Bronchial epithelial cell (primary cell): Measurements from ENCODE around the gene BTBD7. TPM values are rescaled to one million over a fixed set of nuclear protein-coding genes. Genes with fewer than 3 reads are reported as not detected.
A peak's percentile ranks its signal among the peaks of the same experiment; 100 is the strongest.

ENCODE experiments used
- DNase-seq: peaks from one replicate; pipeline ENCODE4 v3.0.0-alpha.2; 2010; ENCODE audit warnings: low read depth
- FAIRE-seq: peaks from 2 replicates; lab custom pipeline; 2011; peaks lifted over from hg19 to GRCh38; lab: Jason Lieb, UNC
- H3K27me3 ChIP-seq: 2 replicates; pipeline ENCODE4 v1.5.1; 2011; ENCODE audit warnings: low read length; ENCODE audit not compliant: control insufficient read depth, insufficient read depth
- H3K36me3 ChIP-seq: 2 replicates; pipeline ENCODE4 v1.5.1; 2011; ENCODE audit warnings: low read length; ENCODE audit not compliant: control insufficient read depth, insufficient read depth
- H3K4me3 ChIP-seq: 2 replicates; pipeline ENCODE4 v1.5.1; 2011; ENCODE audit warnings: mild to moderate bottlenecking, low read depth, low read length, control low read depth
- CTCF ChIP-seq: IDR thresholded peaks from 2 replicates; pipeline ENCODE4 v1.5.1; 2011; ENCODE audit warnings: mild to moderate bottlenecking, moderate library complexity, low read length, control low read depth, inconsistent platforms; ENCODE audit not compliant: insufficient read depth, severe bottlenecking
- total RNA-seq: library from RNA; depleted of rRNA; stranded (reverse); fragments of >200 nt; gene quantifications from 2 replicates; pipeline ENCODE4 v1.2.1, GENCODE V29; 2014

BTBD7 gene
- total RNA-seq, 1 donor from 2014 or later: 20.3 TPM

- DNase-seq: peak; percentile 29
- TF ChIP-seq CTCF: no peak
- H3K4me3 ChIP-seq: no peak overlapping the region
- FAIRE-seq: no peak
- H3K27me3 ChIP-seq: no peaks in the 10 kb centered on the region
- H3K36me3 ChIP-seq: no peaks in the 10 kb centered on the region
Measured at GRCh38 chr14:93326196-93326595, 6.6 kb downstream of the BTBD7 start.

GRCh38 chr14:93323600-93324174 is 9.1 kb downstream of the BTBD7 start:
- no peak overlapping the region for H3K4me3 ChIP-seq
- H3K36me3 ChIP-seq: no peaks in the 10 kb centered on the region
- FAIRE-seq (no peak), DNase-seq (no peak)
- no peaks in the 10 kb centered on the region for H3K27me3 ChIP-seq
- no peak for TF ChIP-seq CTCF

GRCh38 chr14:93322929-93323599 is 9.8 kb downstream of the BTBD7 start:
- DNase-seq: no peak
- no peak overlapping the region for H3K4me3 ChIP-seq
- no peaks in the 10 kb centered on the region for H3K36me3 ChIP-seq
- no peak for FAIRE-seq
- H3K27me3 ChIP-seq: no peaks in the 10 kb centered on the region
- no peak for TF ChIP-seq CTCF

- TF ChIP-seq CTCF: no peak
- DNase-seq (no peak), FAIRE-seq (no peak)
- no peak overlapping the region for H3K4me3 ChIP-seq
- H3K27me3 ChIP-seq: no peaks in the 10 kb centered on the region
- no peaks in the 10 kb centered on the region for H3K36me3 ChIP-seq
Measured at GRCh38 chr14:93320489-93320888, 12.3 kb downstream of the BTBD7 start.

GRCh38 chr14:93319958-93320357 is 12.9 kb downstream of the BTBD7 start:
- Histone ChIP-seq H3K36me3 (no peaks in the 10 kb centered on the region), H3K27me3 (no peaks in the 10 kb centered on the region), H3K4me3 (no peak overlapping the region)
- TF ChIP-seq CTCF: no peak
- DNase-seq: no peak
- no peak for FAIRE-seq
